Inflammatory macrophage treated with lipopolysaccharide for 1 hour (primary cell): ENCODE measurements around the gene PIANP.

ENCODE experiments used
- DNase-seq, 2 donors: peaks; one replicate each; pipeline ENCODE4 v3.0.0-alpha.2; 2020 to 2022

Gene PIANP

GRCh38 chr12:6701078-6701768 is 608 bp upstream of the PIANP start:
- no peak for DNase-seq

- DNase-seq, result no peak
Observed at GRCh38 chr12:6699989-6700645, 498 bp downstream of the PIANP start.

- DNase-seq, result no peak
Observed at GRCh38 chr12:6699259-6699988, 1.2 kb downstream of the PIANP start.

GRCh38 chr12:6698352-6699046 is 2.1 kb downstream of the PIANP start:
- DNase-seq, result no peak

- DNase-seq, result peak in 1 of 2 donors; percentile 54
Observed at GRCh38 chr12:6697584-6698351, 2.8 kb downstream of the PIANP start.

GRCh38 chr12:6696690-6697583 is 3.7 kb downstream of the PIANP start:
- DNase-seq, result no peak

- no peak for DNase-seq
Observed at GRCh38 chr12:6695313-6696045, 5.1 kb downstream of the PIANP start.

GRCh38 chr12:6694701-6695100 is 5.9 kb downstream of the PIANP start:
- DNase-seq, result no peak

GRCh38 chr12:6693832-6694355 is 6.7 kb downstream of the PIANP start:
- DNase-seq, result no peak

GRCh38 chr12:6692888-6693287 is 7.7 kb downstream of the PIANP start:
- no peak for DNase-seq

- DNase-seq, result no peak
Observed at GRCh38 chr12:6691473-6691872, 9.1 kb downstream of the PIANP start.

GRCh38 chr12:6688999-6689882 is 11.4 kb downstream of the PIANP start, which contains the start of gene ZNF384:
ZNF384 (minus strand) TSS chr12:6689375; CDS start chr12:6679520, 9,855 bp downstream.
- peak; percentile 96 to 99 for DNase-seq

GRCh38 chr12:6688543-6688998 is 12.0 kb downstream of the PIANP start:
- DNase-seq, result no peak

GRCh38 chr12:6685814-6686213 is 14.8 kb downstream of the PIANP start:
- DNase-seq, result no peak

GRCh38 chr12:6684609-6685008 is 16.0 kb downstream of the PIANP start:
- peak; percentile 50 to 85 for DNase-seq

- no peak for DNase-seq
Observed at GRCh38 chr12:6676962-6677361, 23.7 kb downstream of the PIANP start.

GRCh38 chr12:6672143-6672542 is 28.5 kb downstream of the PIANP start:
- DNase-seq, result no peak

GRCh38 chr12:6667559-6668210 is 32.9 kb downstream of the PIANP start:
- DNase-seq, result no peak

GRCh38 chr12:6666211-6666610 is 34.4 kb downstream of the PIANP start:
- no peak for DNase-seq
